NCI-H2029 (cell line): ENCODE measurements around the gene FAM131A.

Experiments used
- DNase-seq: peaks from one replicate; lab custom pipeline; 2025; lab: John Stamatoyannopoulos, UW

FAM131A gene, protein sequence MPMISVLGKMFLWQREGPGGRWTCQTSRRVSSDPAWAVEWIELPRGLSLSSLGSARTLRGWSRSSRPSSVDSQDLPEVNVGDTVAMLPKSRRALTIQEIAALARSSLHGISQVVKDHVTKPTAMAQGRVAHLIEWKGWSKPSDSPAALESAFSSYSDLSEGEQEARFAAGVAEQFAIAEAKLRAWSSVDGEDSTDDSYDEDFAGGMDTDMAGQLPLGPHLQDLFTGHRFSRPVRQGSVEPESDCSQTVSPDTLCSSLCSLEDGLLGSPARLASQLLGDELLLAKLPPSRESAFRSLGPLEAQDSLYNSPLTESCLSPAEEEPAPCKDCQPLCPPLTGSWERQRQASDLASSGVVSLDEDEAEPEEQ

DNA sequence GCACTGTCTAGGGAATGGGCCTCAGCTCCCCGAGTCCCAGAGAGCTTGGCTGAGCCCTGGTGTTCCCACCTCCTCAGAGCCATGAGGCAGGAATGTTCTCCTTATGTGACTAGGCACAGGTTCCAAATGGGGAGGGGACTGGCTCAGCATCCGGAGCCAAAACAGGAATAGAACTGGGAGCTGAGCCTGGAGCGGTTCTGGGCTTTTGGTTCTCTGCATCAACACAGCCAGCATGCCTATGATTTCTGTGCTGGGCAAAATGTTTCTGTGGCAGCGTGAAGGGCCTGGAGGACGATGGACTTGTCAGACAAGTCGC is at the start of gene FAM131A:
Gene FAM131A (plus strand): TSS at position 202 of the 316 bp plus-strand sequence. CDS start 31 bp downstream, at position 233.
- DNase-seq, result no peak

DNA sequence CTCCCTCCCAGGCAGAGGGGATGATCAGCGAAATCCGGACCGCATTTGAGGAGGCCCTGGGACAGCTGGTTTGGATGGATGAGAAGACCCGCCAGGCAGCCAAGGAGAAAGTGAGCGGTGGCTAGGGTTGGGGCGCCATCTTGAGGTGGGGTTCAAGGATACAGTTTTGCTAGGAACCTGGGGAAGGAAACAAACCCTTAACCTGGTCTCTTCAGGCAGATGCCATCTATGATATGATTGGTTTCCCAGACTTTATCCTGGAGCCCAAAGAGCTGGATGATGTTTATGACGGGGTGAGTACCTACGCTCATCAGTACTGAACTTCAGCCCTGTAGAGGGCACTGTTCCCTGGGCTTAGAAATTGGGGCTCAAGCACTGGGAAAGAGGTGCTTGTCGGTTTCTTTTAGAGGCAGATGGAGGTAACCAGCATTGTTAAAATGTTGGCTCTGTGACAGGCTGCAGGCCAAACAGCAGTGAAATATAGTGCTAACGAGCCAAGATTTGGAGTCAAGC is 47.9 kb upstream of the FAM131A start:
- DNase-seq, result peak; percentile 22

DNA sequence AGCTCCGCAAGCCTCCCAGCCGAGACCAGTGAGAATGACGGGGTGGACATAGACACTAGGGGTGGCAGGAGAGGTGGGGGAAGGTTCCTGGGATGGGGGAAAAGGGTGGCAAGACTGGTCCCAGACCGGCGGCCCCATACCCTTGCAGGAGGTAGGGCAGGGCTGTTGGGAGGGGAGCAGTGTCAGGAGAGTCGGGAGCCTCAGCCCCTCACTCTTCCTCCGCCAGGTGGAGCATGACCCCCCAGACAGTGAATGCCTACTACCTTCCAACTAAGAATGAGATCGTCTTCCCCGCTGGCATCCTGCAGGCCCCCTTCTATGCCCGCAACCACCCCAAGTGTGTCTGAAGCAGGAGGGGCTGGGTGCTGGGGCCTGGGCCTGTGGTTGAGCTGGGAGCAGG is 47.1 kb upstream of the FAM131A start:
- no peak for DNase-seq

DNA sequence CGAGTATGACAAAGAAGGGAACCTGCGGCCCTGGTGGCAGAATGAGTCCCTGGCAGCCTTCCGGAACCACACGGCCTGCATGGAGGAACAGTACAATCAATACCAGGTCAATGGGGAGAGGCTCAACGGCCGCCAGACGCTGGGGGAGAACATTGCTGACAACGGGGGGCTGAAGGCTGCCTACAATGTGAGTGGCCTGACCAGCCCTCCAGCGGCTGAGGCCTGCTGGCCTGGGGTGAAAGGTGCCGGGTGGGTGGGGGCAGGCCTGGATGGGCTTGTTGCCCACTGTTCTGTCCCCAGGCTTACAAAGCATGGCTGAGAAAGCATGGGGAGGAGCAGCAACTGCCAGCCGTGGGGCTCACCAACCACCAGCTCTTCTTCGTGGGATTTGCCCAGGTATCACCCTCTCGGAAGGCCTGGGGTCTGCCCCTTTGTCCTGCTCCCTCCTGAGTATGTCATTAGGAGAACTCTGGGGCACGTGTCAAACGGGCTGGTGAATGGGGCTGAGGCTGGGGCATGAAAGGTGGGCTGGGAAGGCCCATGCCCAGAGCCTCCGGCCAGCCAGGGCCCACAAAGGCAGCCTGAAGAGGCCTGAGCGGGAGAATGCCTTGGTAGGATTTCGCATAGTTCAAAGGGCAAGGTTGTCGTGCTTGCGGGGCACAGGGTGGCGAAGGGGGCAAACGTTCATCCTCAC is 46.2 kb upstream of the FAM131A start:
- DNase-seq, result no peak

DNA sequence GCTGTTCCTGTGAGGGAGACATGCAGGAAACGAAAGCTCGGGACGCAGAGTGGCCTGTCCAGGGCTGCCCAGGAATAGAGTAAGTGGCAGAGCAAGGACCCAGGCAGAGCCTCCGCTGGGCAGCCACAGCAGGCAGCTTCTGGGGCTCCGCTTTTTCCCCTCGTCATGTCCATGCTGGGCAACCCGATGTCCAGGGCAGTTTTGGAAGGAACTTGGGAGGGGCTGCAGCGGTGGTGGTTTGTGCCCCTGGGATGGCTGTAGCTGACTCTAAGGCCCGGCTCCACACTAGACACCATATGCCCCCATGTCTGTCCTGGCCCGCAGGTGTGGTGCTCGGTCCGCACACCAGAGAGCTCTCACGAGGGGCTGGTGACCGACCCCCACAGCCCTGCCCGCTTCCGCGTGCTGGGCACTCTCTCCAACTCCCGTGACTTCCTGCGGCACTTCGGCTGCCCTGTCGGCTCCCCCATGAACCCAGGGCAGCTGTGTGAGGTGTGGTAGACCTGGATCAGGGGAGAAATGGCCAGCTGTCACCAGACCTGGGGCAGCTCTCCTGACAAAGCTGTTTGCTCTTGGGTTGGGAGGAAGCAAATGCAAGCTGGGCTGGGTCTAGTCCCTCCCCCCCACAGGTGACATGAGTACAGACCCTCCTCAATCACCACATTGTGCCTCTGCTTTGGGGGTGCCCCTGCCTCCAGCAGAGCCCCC is 45.5 kb upstream of the FAM131A start:
- no peak for DNase-seq

DNA sequence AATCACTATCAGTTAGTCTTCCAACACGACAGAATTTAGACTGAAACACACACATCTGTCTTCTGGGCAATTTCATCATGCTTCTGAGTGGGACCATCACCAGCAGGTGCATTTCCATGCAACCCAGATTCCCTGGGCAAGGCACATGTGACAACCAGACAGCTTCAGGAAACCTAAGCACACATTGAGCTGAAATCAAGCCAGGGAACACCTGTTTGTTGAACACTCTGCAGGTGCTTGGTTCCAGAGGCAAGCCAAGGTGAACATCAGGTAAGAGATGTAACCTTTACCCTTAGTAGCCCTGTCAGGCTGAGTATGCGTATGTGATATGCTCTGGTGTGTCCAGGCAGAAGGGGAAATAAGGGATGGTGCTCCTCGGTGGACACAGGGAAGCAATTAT is 41.6 kb upstream of the FAM131A start:
- peak; percentile 80 for DNase-seq

DNA sequence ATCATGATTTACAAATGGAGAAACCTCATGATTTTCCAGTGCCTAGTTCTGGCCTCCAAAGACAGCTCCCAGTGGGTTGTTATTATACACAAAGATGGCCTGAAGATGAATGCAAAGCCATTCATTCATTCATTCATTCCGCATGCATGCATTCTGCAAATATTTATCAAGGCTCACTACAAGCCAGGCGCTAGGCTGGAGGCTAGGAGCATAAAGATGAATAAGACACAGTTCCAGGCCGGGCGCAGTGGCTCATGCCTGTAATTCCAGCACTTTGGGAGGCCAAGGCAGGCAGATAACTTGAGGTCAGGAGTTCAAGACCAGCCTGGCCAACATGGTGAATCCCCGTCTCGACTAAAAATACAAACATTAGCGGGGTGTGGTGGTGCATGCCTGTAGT is 40.8 kb upstream of the FAM131A start:
- no peak for DNase-seq

DNA sequence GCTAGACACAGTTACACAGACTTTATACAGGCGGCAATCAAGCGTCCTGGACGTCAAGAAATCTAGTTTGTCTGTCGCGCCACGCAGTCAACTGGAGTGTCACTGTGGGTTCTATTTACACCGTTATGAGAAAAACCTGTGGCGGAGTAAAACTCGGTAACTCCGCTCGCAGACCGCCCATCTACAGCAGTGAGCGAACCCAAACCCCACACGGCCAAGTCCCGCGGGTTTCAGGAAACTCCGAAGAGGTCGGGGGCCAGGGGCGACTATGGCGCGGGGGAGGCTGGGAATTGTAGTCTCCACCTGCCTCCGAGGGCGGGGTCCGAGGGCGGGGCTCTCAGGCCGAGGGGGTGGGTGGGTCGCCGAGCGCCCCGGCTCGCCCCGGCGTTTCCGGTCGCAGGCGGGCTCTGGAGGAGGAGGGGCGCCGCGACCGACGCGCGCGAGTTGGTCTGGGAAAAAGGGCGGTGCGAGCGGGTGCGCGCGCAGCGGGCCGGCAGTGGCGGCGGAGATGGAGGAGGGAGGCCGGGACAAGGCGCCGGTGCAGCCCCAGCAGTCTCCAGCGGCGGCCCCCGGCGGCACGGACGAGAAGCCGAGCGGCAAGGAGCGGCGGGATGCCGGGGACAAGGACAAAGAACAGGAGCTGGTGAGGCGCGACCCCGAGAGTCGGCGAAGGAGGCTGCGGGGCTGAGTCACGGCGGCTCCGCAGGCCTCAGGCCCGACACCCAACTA is 38.5 kb upstream of the FAM131A start, which contains the start of gene PSMD2:
Gene PSMD2 (plus strand): TSS at position 483 of the 729 bp plus-strand sequence. CDS start 26 bp downstream, at position 509.
- peak; percentile 97 for DNase-seq

DNA sequence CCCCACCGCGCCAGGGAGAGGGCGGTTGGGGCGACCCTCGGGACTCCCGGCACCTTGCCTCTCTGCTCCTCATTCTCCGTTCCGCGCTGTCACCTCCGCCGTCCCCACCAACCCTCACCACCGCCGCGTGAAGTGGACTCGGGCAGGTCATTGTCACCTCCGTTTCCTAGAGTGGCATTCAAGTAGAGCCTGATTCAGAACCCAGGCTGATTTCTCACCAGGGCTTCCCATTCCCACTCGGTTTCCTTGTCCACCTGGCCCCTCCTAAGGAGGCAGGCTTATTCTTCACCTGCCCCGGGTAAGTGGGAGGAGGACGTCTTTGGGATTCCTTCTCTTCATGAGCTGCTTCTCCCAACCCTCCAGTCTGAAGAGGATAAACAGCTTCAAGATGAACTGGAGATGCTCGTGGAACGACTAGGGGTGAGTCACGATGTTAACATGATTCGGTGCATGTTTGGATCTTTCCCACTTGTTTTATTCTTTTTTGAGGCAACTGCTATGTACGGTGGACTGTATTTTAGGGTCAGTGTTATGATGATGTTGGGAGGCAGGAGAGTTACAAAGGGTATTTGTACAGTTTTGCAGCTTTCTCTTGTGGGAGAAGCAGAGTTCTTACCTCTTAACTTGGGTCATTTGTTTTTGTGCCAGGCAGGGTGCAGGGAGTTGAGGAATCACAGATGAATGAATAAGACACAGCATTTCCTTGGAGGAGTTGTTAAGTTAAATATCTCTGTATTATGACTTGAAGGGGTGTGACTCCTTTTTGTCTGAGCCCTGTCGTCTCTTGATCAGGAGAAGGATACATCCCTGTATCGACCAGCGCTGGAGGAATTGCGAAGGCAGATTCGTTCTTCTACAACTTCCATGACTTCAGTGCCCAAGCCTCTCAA is 37.7 kb upstream of the FAM131A start:
- DNase-seq, result no peak

DNA sequence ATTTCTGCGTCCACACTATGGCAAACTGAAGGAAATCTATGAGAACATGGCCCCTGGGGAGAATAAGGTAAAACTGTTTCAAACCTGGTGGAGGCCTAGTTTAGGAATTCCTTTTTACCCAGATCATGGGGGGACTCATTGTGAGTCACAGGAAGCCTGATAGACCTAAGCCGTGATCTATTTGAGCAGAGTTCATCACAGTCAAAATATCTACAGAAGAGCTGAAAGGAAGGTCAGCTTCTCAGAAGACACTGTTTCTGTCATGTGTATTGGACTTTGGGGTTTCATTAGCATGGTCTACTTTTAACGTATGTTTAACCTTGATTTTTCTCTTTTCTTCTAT is 37.1 kb upstream of the FAM131A start:
- no peak for DNase-seq

DNA sequence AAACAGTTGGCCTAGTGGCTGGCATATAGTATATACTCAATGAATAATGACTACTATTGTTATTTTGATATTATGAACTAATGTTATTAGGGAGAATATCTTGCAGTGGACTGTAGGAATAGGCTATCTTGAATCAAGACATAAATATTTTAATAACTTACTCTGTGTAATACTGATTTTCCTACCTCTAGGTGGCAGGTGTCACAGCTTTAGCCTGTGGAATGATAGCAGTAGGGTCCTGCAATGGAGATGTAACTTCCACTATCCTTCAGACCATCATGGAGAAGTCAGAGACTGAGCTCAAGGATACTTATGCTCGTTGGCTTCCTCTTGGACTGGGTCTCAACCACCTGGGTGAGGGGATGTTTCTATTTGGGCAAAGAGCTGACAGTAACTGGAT is 31.8 kb upstream of the FAM131A start:
- DNase-seq, result no peak

DNA sequence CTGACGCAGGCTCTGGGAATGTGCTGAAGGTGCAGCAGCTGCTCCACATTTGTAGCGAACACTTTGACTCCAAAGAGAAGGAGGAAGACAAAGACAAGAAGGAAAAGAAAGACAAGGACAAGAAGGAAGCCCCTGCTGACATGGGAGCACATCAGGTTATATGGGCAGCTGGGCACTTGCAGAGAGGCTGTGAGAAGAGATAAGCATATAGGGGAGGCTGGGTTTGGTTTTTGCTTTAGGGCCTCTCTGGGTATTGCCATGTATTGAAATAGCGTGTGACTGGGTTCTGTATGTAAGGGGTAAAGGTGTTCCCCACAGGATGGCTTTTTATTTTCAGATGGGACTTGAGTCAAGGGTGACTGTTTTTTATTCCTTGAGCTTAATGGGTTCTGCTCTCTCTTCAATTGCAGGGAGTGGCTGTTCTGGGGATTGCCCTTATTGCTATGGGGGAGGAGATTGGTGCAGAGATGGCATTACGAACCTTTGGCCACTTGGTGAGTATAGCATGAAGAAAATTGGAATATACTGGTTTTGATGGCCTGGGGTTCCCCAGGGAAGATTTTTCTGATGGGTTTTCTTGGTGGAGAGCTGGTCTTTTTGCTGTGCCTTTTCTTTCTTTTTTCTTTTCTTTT is 30.9 kb upstream of the FAM131A start:
- DNase-seq, result no peak

DNA sequence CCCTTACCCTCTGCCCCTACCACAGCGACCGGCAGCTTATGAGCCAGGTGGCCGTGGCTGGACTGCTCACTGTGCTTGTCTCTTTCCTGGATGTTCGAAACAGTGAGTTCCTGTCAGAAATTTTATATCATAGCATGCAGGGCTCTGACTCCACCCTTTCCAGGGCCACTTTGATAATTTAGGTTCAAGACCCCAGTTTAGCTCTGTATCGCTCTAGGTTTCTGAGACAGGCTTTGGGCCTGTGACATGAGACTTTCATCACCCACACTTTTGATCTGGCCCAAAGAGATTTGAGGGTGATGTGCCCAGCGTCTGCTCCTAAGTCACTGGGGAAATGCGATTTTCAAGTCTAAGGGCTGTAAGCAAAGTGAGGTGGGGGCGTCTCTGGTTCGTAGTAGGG is 29.5 kb upstream of the FAM131A start:
- no peak for DNase-seq

DNA sequence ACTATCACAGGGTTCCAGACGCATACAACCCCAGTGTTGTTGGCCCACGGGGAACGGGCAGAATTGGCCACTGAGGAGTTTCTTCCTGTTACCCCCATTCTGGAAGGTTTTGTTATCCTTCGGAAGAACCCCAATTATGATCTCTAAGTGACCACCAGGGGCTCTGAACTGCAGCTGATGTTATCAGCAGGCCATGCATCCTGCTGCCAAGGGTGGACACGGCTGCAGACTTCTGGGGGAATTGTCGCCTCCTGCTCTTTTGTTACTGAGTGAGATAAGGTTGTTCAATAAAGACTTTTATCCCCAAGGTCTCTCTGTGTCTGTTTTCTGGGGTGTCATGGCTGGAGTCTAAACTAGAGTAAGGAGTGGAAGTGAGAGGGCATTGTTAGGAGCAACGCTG is 28.7 kb upstream of the FAM131A start:
- DNase-seq, result no peak

DNA sequence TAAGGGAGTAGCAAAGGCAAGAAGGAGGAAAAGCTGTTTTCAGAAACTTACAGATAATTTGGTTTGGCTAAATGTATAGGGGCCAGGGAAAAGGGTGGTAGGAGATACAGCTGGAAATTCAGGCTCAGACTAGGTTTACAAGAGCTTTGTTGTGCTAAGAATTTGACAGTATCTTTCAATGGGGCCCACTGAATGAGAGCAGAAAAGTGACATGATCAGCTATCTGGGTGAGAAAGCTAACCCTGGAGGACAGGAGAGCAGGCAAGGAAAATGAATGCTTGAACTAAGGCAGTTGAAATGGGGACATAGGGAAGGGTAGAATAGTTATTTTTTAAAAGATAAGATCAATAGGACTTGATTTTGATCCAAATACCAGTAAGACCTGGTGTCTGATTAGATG is 25.8 kb upstream of the FAM131A start:
- no peak for DNase-seq

DNA sequence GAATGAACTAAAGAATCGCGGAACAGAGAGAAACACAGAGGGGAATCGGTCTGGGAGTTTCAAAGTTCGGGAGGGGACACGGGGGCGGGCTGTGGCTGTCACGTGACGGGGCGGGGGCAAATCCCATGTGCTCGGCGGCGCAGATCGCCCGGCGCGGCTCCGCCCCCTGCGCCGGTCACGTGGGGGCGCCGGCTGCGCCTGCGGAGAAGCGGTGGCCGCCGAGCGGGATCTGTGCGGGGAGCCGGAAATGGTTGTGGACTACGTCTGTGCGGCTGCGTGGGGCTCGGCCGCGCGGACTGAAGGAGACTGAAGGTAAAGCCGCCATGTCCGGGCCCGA is 23.1 kb upstream of the FAM131A start, which contains the start of gene EIF4G1:
Gene EIF4G1 (plus strand): TSS at position 244 of the 337 bp plus-strand sequence. CDS start 1,191 bp downstream, outside the sequence.
- DNase-seq, result peak; percentile 92

DNA sequence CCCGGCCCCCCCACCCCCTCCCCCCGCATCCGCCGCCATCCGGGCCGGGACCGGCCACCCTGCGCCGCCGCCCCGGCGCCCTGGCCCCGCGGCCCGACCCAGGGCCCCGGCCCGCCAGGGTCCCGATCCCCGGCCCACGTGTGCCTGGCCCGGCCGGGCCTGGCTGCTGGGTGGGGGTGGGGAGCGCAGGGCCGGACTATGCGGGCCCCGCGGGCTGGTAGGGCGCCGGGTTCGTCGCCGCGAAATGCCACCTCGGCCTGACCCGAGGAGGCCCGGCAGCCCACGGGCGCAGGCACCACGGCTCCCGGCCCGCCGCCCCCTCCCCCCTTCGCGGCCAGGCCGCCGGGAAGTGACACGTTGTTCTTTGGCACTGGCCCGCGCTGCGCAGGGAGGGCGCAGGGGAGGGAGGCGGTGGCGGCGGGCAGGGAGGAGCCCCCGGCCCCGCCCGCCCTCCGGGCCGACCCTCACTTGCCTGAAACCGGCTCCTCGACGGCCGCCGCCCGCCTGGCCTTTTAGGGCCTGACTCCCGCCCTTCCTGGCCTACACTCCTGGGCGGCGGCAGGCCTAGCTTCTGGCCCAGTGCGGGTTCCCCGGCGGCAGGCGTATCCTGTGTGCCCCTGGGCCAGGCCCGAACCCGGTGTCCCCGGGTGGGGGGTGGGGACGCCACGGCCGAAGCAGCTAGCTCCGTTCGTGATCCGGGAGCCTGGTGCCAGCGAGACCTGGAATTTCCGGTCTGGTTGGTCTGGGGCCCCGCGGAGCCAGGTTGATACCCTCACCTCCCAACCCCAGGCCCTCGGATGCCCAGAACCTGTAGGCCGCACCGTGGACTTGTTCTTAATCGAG is 22.5 kb upstream of the FAM131A start:
- DNase-seq, result peak; percentile 65

DNA sequence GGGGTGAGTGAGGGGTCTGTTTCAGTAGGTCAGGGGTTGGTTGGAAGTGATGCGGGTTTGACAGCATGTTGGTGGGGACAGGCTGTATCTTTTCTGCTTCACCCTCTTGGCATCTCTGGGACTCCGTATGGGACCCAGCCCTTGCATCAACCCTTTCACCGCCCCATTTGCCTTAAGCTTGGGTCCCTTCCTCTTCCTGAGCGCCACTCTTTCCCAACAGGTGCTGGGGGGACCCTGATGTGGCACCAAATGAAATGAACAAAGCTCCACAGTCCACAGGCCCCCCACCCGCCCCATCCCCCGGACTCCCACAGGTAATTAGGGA is 21.9 kb upstream of the FAM131A start:
- no peak for DNase-seq

DNA sequence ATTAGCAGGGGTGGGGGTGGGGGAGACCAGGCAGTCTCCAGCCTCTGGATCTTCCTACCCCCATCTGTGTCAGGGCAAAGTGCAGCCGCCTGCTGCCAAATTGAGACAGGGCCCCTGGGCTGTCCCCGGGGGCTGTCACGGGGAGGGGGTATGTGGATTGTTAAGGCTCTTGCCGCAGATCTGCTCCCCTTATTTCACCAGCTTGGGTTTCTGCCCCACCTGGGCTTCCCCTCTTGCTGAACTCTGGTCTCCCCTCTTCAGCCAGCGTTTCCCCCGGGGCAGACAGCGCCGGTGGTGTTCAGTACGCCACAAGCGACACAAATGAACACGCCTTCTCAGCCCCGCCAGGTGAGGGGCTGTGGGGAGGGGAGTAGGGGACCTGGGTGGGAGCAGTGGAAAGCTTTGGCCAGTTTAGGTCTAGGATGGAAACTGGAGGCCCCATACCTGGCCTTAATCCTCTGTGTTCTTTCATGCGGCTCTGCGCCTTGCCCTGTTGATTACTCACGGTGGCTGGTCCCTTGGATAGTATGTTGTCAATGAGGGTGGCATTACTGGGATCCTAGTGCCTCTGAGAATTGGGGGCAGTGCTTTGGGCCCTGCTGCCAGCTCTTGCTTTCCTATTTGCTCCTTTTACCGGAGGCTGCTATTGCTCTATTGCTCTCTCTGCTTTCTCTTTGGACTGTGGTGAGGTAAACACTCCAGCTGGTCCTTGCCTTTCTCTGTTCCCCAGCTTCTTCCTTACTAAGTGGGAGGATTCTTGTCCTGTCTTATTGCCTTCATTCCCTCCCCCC is 21.3 kb upstream of the FAM131A start:
- DNase-seq, result no peak
